ENCODE results near the gene KDM1A. TPM values are rescaled to one million over a fixed set of nuclear protein-coding genes. Genes with fewer than 3 reads are reported as not detected.

The KDM1A gene
- total and polyA plus RNA-seq, 4 donors, result 7.4 to 46.7 (median 21.5) TPM

DNA sequence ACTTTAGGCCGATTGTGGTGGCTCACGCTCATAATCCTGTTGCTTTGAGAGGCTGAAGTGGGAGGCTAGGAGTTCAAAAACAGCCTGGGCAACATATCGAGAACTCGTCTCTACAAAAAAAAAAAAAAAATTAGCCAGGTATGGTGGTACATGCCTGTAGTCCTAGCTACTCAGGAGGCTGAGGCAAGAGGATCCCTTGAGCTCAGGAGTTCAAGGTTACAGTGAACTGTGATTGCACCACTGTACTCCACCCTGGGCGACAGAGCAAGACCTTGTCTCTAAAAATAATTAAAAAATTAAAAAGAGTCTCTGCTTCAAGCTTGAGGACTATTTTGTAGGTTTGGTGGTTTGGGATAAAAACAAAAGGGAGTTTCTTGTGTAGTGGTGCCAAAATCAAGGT, 21.2 kb downstream of the KDM1A start (continued):
- TF ChIP-seq, protein P1, sequence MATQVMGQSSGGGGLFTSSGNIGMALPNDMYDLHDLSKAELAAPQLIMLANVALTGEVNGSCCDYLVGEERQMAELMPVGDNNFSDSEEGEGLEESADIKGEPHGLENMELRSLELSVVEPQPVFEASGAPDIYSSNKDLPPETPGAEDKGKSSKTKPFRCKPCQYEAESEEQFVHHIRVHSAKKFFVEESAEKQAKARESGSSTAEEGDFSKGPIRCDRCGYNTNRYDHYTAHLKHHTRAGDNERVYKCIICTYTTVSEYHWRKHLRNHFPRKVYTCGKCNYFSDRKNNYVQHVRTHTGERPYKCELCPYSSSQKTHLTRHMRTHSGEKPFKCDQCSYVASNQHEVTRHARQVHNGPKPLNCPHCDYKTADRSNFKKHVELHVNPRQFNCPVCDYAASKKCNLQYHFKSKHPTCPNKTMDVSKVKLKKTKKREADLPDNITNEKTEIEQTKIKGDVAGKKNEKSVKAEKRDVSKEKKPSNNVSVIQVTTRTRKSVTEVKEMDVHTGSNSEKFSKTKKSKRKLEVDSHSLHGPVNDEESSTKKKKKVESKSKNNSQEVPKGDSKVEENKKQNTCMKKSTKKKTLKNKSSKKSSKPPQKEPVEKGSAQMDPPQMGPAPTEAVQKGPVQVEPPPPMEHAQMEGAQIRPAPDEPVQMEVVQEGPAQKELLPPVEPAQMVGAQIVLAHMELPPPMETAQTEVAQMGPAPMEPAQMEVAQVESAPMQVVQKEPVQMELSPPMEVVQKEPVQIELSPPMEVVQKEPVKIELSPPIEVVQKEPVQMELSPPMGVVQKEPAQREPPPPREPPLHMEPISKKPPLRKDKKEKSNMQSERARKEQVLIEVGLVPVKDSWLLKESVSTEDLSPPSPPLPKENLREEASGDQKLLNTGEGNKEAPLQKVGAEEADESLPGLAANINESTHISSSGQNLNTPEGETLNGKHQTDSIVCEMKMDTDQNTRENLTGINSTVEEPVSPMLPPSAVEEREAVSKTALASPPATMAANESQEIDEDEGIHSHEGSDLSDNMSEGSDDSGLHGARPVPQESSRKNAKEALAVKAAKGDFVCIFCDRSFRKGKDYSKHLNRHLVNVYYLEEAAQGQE (IDR thresholded peaks at IDR 0.05), result no peak
- TF ChIP-seq RAD21 (IDR thresholded peaks at IDR 0.05), result no peak
- TF ChIP-seq SP1 (IDR thresholded peaks at IDR 0.05), result no peak

DNA sequence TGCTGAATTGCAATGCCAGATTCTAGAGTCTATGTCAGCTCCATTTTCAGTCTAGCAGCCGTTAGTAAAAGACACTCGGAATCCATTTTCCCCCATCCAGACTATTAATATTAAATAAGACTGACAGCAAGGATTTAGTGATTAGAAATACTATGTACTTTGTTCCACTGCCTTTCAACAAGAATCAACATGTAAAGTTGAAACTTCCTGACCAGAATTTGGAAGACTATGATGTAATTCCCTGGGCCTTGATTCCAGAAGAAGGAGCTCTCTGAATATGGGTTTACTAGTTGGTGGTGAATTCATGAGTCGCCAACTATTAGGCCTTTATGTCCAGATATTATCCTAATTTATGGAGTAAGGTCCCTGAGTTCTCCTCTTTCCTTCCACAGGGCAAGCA, 24.8 kb downstream of the KDM1A start:
- Histone ChIP-seq H3K27ac (ENCODE audit: low read depth in 1 of 2, low read length in 2 of 2) (no peak overlapping the region), H3K4me1 (ENCODE audit: control insufficient read depth in 4 of 4, insufficient read depth in 4 of 4, low read length in 3 of 4) (no peaks in the 10 kb centered on the region), H3K27me3 (ENCODE audit: control insufficient read depth in 4 of 4, insufficient read depth in 4 of 4, low read length in 3 of 4) (no peaks in the 10 kb centered on the region), H3K4me3 (ENCODE audit: low read depth in 1 of 3, low read length in 3 of 3) (no peak overlapping the region), H3K9ac (ENCODE audit: low read depth in 1 of 2, low read length in 2 of 2) (no peak overlapping the region), H3K9me3 (ENCODE audit: control insufficient read depth in 4 of 4, low read length in 3 of 4) (no peaks in the 10 kb centered on the region), H3K36me3 (ENCODE audit: control insufficient read depth in 4 of 4, insufficient read depth in 3 of 4, low read depth in 1 of 4, low read length in 3 of 4) (no peaks in the 10 kb centered on the region)
- TF ChIP-seq FOXA1 (IDR thresholded peaks at IDR 0.05) (no peak), YY1 (IDR thresholded peaks at IDR 0.05) (no peak), HNF4G (IDR thresholded peaks at IDR 0.05) (no peak), NR2F2 (IDR thresholded peaks at IDR 0.05) (no peak), RAD21 (IDR thresholded peaks at IDR 0.05) (no peak), SP1 (IDR thresholded peaks at IDR 0.05) (no peak), HNF4A (conservative IDR thresholded peaks at IDR 0.05) (no peak), EGR1 (IDR thresholded peaks at IDR 0.05; ENCODE audit: low read depth in 2 of 2) (no peak), RXRA (IDR thresholded peaks at IDR 0.05) (no peak), GABPA (IDR thresholded peaks at IDR 0.05 in 1 of 2, conservative IDR thresholded peaks at IDR 0.05 in 1 of 2) (no peak), TAF1 (conservative IDR thresholded peaks at IDR 0.05) (no peak), FOXA2 (IDR thresholded peaks at IDR 0.05) (no peak), JUND (IDR thresholded peaks at IDR 0.05) (no peak)
- TF ChIP-seq, protein P2, sequence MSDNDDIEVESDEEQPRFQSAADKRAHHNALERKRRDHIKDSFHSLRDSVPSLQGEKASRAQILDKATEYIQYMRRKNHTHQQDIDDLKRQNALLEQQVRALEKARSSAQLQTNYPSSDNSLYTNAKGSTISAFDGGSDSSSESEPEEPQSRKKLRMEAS (IDR thresholded peaks at IDR 0.05), result no peak
- TF ChIP-seq, protein P1 (IDR thresholded peaks at IDR 0.05), result no peak
- TF ChIP-seq, protein P3, sequence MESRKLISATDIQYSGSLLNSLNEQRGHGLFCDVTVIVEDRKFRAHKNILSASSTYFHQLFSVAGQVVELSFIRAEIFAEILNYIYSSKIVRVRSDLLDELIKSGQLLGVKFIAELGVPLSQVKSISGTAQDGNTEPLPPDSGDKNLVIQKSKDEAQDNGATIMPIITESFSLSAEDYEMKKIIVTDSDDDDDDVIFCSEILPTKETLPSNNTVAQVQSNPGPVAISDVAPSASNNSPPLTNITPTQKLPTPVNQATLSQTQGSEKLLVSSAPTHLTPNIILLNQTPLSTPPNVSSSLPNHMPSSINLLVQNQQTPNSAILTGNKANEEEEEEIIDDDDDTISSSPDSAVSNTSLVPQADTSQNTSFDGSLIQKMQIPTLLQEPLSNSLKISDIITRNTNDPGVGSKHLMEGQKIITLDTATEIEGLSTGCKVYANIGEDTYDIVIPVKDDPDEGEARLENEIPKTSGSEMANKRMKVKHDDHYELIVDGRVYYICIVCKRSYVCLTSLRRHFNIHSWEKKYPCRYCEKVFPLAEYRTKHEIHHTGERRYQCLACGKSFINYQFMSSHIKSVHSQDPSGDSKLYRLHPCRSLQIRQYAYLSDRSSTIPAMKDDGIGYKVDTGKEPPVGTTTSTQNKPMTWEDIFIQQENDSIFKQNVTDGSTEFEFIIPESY (IDR thresholded peaks at IDR 0.05), result no peak
- TF ChIP-seq, protein P4, sequence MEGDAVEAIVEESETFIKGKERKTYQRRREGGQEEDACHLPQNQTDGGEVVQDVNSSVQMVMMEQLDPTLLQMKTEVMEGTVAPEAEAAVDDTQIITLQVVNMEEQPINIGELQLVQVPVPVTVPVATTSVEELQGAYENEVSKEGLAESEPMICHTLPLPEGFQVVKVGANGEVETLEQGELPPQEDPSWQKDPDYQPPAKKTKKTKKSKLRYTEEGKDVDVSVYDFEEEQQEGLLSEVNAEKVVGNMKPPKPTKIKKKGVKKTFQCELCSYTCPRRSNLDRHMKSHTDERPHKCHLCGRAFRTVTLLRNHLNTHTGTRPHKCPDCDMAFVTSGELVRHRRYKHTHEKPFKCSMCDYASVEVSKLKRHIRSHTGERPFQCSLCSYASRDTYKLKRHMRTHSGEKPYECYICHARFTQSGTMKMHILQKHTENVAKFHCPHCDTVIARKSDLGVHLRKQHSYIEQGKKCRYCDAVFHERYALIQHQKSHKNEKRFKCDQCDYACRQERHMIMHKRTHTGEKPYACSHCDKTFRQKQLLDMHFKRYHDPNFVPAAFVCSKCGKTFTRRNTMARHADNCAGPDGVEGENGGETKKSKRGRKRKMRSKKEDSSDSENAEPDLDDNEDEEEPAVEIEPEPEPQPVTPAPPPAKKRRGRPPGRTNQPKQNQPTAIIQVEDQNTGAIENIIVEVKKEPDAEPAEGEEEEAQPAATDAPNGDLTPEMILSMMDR (IDR thresholded peaks at IDR 0.05; ENCODE audit: low read depth, low read length, missing input control), result no peak
- TF ChIP-seq, protein P5, sequence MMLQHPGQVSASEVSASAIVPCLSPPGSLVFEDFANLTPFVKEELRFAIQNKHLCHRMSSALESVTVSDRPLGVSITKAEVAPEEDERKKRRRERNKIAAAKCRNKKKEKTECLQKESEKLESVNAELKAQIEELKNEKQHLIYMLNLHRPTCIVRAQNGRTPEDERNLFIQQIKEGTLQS (IDR thresholded peaks at IDR 0.05), result no peak
- WGBS, result 96% methylated on average over 3 of the region's 3 CpGs
- no peak for DNase-seq (ENCODE audit: low spot score)
